Mesendoderm (in vitro differentiated cells): ENCODE data around the gene MYBBP1A.

Source experiments
- DNase-seq: peaks from one replicate; pipeline ENCODE4 v3.0.0; 2013
- H2AK5ac ChIP-seq: 2 replicates; pipeline ENCODE4 v1.6.1; 2013; ENCODE audit warnings: low read length, inconsistent platforms
- H2BK120ac ChIP-seq: 2 replicates; pipeline ENCODE4 v1.6.1; 2013; ENCODE audit warnings: low read depth, mild to moderate bottlenecking, low read length, moderate library complexity, mixed read lengths
- H2BK15ac ChIP-seq: replicated peaks from 2 replicates; pipeline ENCODE4 v1.6.1; 2013; ENCODE audit warnings: low read depth, mild to moderate bottlenecking, moderate library complexity
- H2BK5ac ChIP-seq: 2 replicates; pipeline ENCODE4 v1.6.1; 2013; ENCODE audit warnings: low read length, inconsistent platforms
- H3K18ac ChIP-seq: 2 replicates; pipeline ENCODE4 v1.6.1; 2013; ENCODE audit warnings: mild to moderate bottlenecking, low read length, mixed read lengths
- H3K23ac ChIP-seq: one replicate; pipeline ENCODE4 v1.6.1; 2013; ENCODE audit warnings: low read length
- H3K27ac ChIP-seq: 2 replicates; pipeline ENCODE4 v1.5.1; 2013; ENCODE audit warnings: low read depth, mild to moderate bottlenecking, inconsistent platforms, low read length, moderate library complexity
- H3K27me3 ChIP-seq: 2 replicates; pipeline ENCODE4 v1.6.1; 2013; ENCODE audit warnings: low read length, control low read depth, mild to moderate bottlenecking, inconsistent platforms; ENCODE audit not compliant: insufficient read depth, poor library complexity
- H3K36me3 ChIP-seq: 2 replicates; pipeline ENCODE4 v1.6.1; 2013; ENCODE audit warnings: low read length, inconsistent platforms; ENCODE audit not compliant: control insufficient read depth, insufficient read depth
- H3K4ac ChIP-seq: one replicate; pipeline ENCODE4 v1.6.1; 2013; ENCODE audit warnings: low read depth, mild to moderate bottlenecking, low read length, moderate library complexity
- H3K4me1 ChIP-seq: 2 replicates; pipeline ENCODE4 v1.6.1; 2013; ENCODE audit warnings: low read depth, low read length, inconsistent platforms; ENCODE audit not compliant: control insufficient read depth
- H3K4me2 ChIP-seq: 2 replicates; pipeline ENCODE4 v1.6.1; 2013; ENCODE audit warnings: low read length
- H3K4me3 ChIP-seq: 2 replicates; pipeline ENCODE4 v1.5.1; 2013; ENCODE audit warnings: mild to moderate bottlenecking, low read length
- H3K56ac ChIP-seq: one replicate; pipeline ENCODE4 v1.6.1; 2013; ENCODE audit warnings: low read length
- H3K79me1 ChIP-seq: 2 replicates; pipeline ENCODE4 v1.6.1; 2013; ENCODE audit warnings: low read length, inconsistent platforms
- H3K79me2 ChIP-seq: 2 replicates; pipeline ENCODE4 v1.6.1; 2013; ENCODE audit warnings: mild to moderate bottlenecking, low read length; ENCODE audit not compliant: control insufficient read depth, insufficient read depth
- H3K9ac ChIP-seq: 2 replicates; pipeline ENCODE4 v1.6.1; 2013; ENCODE audit warnings: low read length, inconsistent platforms
- H4K5ac ChIP-seq: one replicate; pipeline ENCODE4 v1.6.1; 2013; ENCODE audit warnings: low read length
- H4K8ac ChIP-seq: one replicate; pipeline ENCODE4 v1.6.1; 2013; ENCODE audit warnings: low read depth, mild to moderate bottlenecking, control low read depth, low read length, moderate library complexity
- WGBS: extraction: QIAGEN DNeasy Blood & Tissue Kit; methylation state at CpG from one replicate; pipeline ENCODE4 v1.1.7; 2013; ENCODE audit warnings: low lambda C conversion rate, missing lambda C conversion rate; ENCODE audit not compliant: insufficient coverage; ENCODE audit errors: extremely low coverage; 5-methylcytosine and 5-hydroxymethylcytosine counted together

Gene MYBBP1A

GRCh38 chr17:4559139-4559791 lies 4.1 kb upstream of the MYBBP1A start:
- Histone ChIP-seq H3K23ac (no peak overlapping the region), H3K56ac (no peak overlapping the region), H4K8ac (no peak overlapping the region), H2BK5ac (no peak overlapping the region), H3K27ac (no peak overlapping the region), H2AK5ac (no peak overlapping the region), H2BK120ac (no peak overlapping the region), H3K9ac (no peak overlapping the region), H3K79me2 (peaks cover 9% of the 10 kb centered on the region), H2BK15ac (no peak overlapping the region), H3K4ac (no peak overlapping the region), H3K4me1 (peaks cover 3% of the 10 kb centered on the region), H3K4me3 (no peak overlapping the region), H3K36me3 (no peaks in the 10 kb centered on the region), H3K27me3 (no peaks in the 10 kb centered on the region), H3K79me1 (no peaks in the 10 kb centered on the region), H4K5ac (no peak overlapping the region), H3K4me2 (no peak overlapping the region), H3K18ac (no peak overlapping the region)
- WGBS = no CpG with 5 or more reads among the region's 17 CpGs
- no peak for DNase-seq

GRCh38 chr17:4558347-4558971 lies 3.3 kb upstream of the MYBBP1A start:
- H2BK15ac ChIP-seq = no peak overlapping the region
- no peak overlapping the region for H2BK5ac ChIP-seq
- H3K4ac ChIP-seq = no peak overlapping the region

GRCh38 chr17:4557626-4558346 lies 2.6 kb upstream of the MYBBP1A start:
- WGBS = no CpG with 5 or more reads among the region's 6 CpGs
- Histone ChIP-seq H3K23ac (no peak overlapping the region), H3K4me1 (peaks cover 3% of the 10 kb centered on the region), H2AK5ac (no peak overlapping the region), H3K4me3 (no peak overlapping the region), H3K4me2 (no peak overlapping the region), H2BK15ac (no peak overlapping the region), H3K4ac (no peak overlapping the region), H3K36me3 (no peaks in the 10 kb centered on the region), H3K79me2 (peaks cover 21% of the 10 kb centered on the region), H4K8ac (no peak overlapping the region), H4K5ac (no peak overlapping the region), H3K79me1 (peaks cover 8% of the 10 kb centered on the region), H3K27ac (no peak overlapping the region), H3K18ac (no peak overlapping the region), H2BK5ac (no peak overlapping the region), H3K56ac (no peak overlapping the region), H2BK120ac (no peak overlapping the region), H3K27me3 (no peaks in the 10 kb centered on the region), H3K9ac (no peak overlapping the region)
- no peak for DNase-seq

More at GRCh38 chr17:4558347-4558971, 3.3 kb upstream of the MYBBP1A start:
- H4K5ac ChIP-seq = no peak overlapping the region
- no peaks in the 10 kb centered on the region for H3K27me3 ChIP-seq
- peaks cover 6% of the 10 kb centered on the region for H3K79me1 ChIP-seq
- H3K4me3 ChIP-seq = no peak overlapping the region
- WGBS = no CpG with 5 or more reads among the region's 24 CpGs
- H3K36me3 ChIP-seq = no peaks in the 10 kb centered on the region
- H2BK120ac ChIP-seq = no peak overlapping the region
- H4K8ac ChIP-seq = no peak overlapping the region
- H3K4me1 ChIP-seq = peaks cover 3% of the 10 kb centered on the region
- H3K27ac ChIP-seq = no peak overlapping the region
- H3K4me2 ChIP-seq = no peak overlapping the region
- H3K23ac ChIP-seq = no peak overlapping the region
- no peak overlapping the region for H3K18ac ChIP-seq
- H3K9ac ChIP-seq = no peak overlapping the region
- peaks cover 16% of the 10 kb centered on the region for H3K79me2 ChIP-seq
- H2AK5ac ChIP-seq = no peak overlapping the region
- no peak overlapping the region for H3K56ac ChIP-seq
- no peak for DNase-seq

GRCh38 chr17:4556996-4557395 lies 1.8 kb upstream of the MYBBP1A start:
- no peak overlapping the region for H4K8ac ChIP-seq
- no CpG with 5 or more reads among the region's 4 CpGs for WGBS
- no peak overlapping the region for H2BK5ac ChIP-seq
- no peak overlapping the region for H3K9ac ChIP-seq
- no peak overlapping the region for H3K18ac ChIP-seq
- no peak overlapping the region for H3K4ac ChIP-seq
- no peak overlapping the region for H2AK5ac ChIP-seq
- no peak overlapping the region for H4K5ac ChIP-seq
- no peaks in the 10 kb centered on the region for H3K27me3 ChIP-seq
- H3K4me3 ChIP-seq = no peak overlapping the region
- H3K36me3 ChIP-seq = peaks cover 2% of the 10 kb centered on the region
- peaks cover 10% of the 10 kb centered on the region for H3K79me1 ChIP-seq
- H3K23ac ChIP-seq = no peak overlapping the region
- H3K79me2 ChIP-seq = peaks cover 21% of the 10 kb centered on the region
- no peak overlapping the region for H2BK15ac ChIP-seq
- no peak overlapping the region for H2BK120ac ChIP-seq
- no peak for DNase-seq
- peak overlapping the region; percentile 42 for H3K56ac ChIP-seq
- no peak overlapping the region for H3K4me2 ChIP-seq
- H3K27ac ChIP-seq = no peak overlapping the region
- H3K4me1 ChIP-seq = peaks cover 3% of the 10 kb centered on the region

GRCh38 chr17:4555873-4556759 lies 932 bp upstream of the MYBBP1A start:
- Histone ChIP-seq H3K56ac (peak overlapping the region; percentile 61), H4K5ac (peak overlapping the region; percentile 88), H2BK120ac (no peak overlapping the region), H2AK5ac (no peak overlapping the region), H3K4me2 (peak overlapping the region; percentile 45), H3K4ac (no peak overlapping the region), H3K9ac (peak overlapping the region; percentile 70), H3K36me3 (peaks cover 8% of the 10 kb centered on the region), H3K18ac (no peak overlapping the region), H3K79me1 (peaks cover 11% of the 10 kb centered on the region), H3K23ac (no peak overlapping the region), H3K27ac (no peak overlapping the region), H4K8ac (no peak overlapping the region), H2BK5ac (no peak overlapping the region), H3K79me2 (peaks cover 21% of the 10 kb centered on the region), H3K4me1 (peaks cover 3% of the 10 kb centered on the region), H3K4me3 (peak overlapping the region; percentile 3), H3K27me3 (no peaks in the 10 kb centered on the region), H2BK15ac (no peak overlapping the region)
- DNase-seq = peak; percentile 51
- no CpG with 5 or more reads among the region's 17 CpGs for WGBS
